GM21390 (cell line): Measurements from ENCODE around the gene FRMD4A.
"Not testable (repeated sequence)": the region's sequence is repeated elsewhere in the genome, so short reads cannot be mapped to it uniquely, and the experiment has no call there.

ENCODE experiments used
- ATAC-seq: cut with Tn5 transposase; IDR thresholded peaks from one replicate; pipeline ENCODE4 v1.9.1; 2021; ENCODE audit not compliant: unreplicated experiment

FRMD4A gene

DNA sequence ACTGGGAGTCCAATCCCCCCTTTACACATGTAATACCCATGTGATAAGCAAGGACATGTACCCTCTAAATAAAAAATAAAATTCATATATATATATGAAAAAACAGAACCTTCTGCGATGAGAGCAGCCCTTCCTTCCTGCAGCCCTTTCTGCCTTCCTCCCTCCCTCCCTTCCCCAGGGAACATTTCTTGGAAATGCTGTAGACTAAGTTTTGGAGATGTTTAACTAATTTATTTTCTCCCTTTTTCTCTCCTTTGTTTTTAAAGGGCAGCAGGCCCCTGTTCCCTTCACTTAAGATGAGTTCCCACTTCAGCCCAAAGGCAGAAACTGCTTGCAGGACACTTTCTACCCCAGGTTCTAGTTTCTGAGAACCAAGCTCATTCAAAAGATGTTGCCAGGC, 179.2 kb downstream of the FRMD4A start:
- ATAC-seq, result no peak

- no peak for ATAC-seq
Observed at GRCh38 chr10:14150526-14150925, 180.2 kb downstream of the FRMD4A start.

- ATAC-seq, result no peak
Observed at GRCh38 chr10:14146501-14146900, 184.2 kb downstream of the FRMD4A start.

GRCh38 chr10:14146025-14146424, 184.7 kb downstream of the FRMD4A start:
- no peak for ATAC-seq

GRCh38 chr10:14144451-14144850, 186.3 kb downstream of the FRMD4A start:
- no peak for ATAC-seq

- no peak for ATAC-seq
Observed at GRCh38 chr10:14142606-14143250, 188.0 kb downstream of the FRMD4A start.

- ATAC-seq, result no peak
Observed at GRCh38 chr10:14141283-14141682, 189.4 kb downstream of the FRMD4A start.

GRCh38 chr10:14137391-14137790, 193.3 kb downstream of the FRMD4A start:
- no peak for ATAC-seq

DNA sequence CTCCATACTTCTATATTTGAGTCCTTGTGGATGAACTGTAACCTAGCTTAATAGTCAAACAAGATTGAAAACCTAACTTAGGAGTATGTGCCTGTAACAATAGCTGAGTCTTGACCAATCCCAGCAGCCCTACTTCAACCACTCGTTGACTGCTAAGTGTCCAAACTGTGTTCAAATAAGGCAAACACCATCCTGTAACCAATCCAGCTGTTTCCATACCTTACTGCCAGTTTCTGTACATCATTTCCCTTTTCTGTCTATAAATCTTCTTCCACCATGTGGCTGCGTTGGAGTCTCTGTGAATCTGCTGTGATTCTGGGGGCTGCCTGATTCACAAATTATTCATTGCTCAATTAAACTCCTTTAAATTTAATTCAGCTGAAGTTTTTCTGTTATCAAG, 195.5 kb downstream of the FRMD4A start:
- not testable (repeated sequence) for ATAC-seq

- ATAC-seq, result no peak
Observed at GRCh38 chr10:14134275-14134674, 196.4 kb downstream of the FRMD4A start.

- no peak for ATAC-seq
Observed at GRCh38 chr10:14131261-14131960, 199.3 kb downstream of the FRMD4A start.

DNA sequence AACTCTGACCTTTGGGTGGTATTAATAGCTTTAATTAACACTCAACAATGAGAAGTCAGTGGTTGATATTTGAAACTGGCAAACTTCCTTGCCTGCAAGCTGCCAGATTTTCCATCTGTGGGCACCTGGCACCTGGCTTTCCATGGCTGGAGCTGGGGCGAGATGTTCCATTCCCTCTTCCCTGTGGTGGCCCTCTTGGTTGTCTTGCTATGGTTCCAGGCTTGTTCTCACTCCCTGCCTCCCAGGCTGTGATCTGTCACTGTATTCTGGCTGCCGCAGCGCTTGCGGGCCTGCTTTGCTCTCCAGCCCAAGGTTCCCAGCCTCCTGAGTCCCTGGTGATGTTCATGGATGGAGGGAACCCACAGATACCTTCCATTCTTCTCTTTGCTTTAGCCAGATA, 201.0 kb downstream of the FRMD4A start:
- no peak for ATAC-seq

DNA sequence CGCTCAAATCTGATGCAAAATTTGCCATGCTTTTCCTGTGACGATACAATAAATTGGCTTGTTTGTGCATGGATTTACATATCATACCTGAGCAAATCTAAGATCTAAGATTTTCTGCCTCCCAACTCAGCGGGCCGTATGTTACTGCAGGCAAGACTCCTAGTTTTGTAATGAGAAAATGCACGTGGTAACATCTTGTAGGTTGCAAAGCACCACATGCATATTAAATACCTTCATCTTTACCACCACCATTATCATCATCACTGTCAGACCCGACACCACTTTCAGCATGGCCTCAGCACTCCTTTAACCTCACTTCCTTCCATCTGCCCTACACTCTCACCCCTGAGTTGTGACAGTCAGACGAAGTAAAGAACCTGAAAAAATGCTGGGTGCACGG, 202.2 kb downstream of the FRMD4A start:
- no peak for ATAC-seq

GRCh38 chr10:14126697-14127440, 203.9 kb downstream of the FRMD4A start:
- no peak for ATAC-seq

DNA sequence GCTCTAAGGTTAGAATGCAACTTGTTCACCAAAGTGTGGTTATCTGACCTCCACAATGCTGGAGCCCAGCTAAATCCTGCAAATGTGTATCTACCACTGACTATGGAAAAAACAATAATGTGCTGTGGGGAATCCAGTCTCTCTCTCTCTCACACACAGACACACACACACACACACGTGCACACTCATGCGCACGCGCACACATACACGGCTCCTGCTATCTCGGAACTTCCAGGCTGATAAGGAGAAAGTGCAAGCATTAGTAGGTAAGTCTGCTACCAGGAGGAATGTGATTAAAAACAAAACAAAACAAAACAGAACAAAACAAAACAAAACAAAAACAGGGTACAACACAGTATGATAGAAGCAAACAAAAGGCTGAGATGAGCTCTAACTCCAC, 205.2 kb downstream of the FRMD4A start:
- ATAC-seq, result no peak

GRCh38 chr10:14124941-14125340, 205.8 kb downstream of the FRMD4A start:
- no peak for ATAC-seq

GRCh38 chr10:14123139-14123538, 207.6 kb downstream of the FRMD4A start:
- no peak for ATAC-seq

GRCh38 chr10:14120812-14121211, 209.9 kb downstream of the FRMD4A start:
- ATAC-seq, result no peak

DNA sequence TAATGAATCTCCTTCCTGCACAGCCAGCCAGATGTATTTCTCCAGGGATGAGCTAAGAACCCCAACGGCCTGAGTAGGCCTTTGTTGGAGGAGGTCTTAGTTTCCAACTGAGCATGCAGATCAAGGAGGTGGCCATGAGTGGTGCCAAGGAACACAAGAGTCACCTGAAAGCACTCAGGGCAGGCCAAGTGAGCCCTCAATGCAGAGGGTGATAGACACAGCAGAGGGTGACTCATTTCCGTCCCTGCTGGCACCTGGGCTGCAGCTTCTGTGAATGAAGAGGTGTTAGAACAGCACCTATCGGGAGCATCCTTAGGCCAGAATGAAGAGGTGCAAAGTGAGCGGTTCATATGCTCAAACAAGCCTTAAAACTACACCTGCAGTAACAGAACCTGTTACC, 211.8 kb downstream of the FRMD4A start:
- ATAC-seq, result no peak

DNA sequence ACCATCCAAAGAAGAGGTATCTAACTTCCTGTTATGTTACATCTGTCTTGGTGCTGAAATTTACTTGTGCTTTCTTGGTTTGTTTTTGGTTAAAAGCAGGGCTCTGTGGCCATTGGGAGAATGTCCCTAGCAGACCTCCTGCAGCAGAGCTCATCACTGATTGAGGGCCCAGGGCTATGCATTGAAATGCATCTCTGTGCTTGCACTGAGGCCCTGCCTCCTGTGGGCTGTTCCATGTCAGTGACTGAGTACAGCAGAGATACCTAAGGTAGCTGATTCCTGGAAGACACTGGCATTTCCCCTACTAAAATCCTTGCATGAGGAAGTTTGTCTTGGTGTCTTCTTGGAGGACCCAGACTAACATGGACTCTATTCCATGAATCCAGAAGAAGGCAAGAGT, 213.9 kb downstream of the FRMD4A start:
- ATAC-seq, result no peak

DNA sequence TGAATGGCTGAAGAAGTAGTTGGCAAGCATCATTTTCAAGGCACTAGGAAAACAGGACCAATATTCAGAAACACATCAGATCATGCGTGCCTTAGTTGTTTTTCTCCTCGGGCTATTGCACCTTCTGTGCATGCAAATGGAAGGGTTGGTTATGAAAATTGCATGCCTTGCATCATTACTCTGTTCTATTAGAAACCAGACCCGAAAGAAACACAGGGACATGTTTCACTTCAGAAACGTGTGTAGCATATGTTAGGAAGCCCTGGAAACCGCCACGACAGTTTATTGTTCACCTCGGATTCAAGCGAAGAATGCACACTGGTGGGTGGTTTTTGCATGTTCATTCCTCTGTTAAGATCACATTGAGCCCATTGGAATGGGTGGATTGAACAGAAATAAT, 214.7 kb downstream of the FRMD4A start:
- no peak for ATAC-seq

DNA sequence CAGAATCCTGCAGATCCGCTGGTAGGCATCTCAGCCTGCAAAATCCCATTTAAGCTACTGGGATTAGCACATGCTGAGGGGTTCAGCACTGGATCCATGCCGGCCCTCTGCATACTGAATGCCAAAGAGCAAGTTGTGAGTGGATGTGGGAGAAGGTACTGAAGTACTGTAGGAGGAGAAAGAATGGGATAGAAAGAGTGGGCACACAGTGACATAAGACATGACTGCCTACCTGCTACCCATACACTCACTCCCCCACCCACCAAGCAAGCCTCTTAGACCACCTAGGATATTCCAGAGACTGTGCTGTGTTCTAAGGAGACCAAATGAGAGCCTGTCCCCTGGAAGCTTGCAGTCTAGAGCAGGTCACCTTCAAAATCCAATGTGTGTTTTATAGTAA, 215.9 kb downstream of the FRMD4A start:
- no peak for ATAC-seq
